ENCODE data around the gene NAXE. TPM values are rescaled to one million over a fixed set of nuclear protein-coding genes. Genes with fewer than 3 reads are reported as not detected.

NAXE gene
- total RNA-seq, 1 experiment from 2014 or later: 67.9 TPM

DNA sequence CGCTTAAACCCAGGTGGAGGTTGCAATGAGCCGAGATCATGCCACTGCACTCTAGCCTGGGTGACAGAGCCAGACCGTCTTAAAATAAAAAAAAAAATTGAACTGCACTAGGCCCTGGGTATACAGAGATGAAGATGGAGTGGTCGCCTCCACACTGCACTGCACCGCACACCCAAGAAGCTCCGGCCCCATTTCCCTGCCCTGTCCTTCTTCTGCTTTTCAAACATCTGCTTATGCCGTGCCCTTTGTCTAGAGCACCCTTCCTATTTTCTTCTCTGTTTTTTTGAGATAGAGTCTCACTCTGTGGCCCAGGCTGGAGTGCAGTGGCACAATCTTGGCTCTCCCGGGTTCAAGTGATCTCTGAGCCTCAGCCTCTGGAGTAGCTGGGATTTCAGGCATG, 36.6 kb upstream of the NAXE start:
- 0 out of 2 replicates have a peak, but pooled peaks cover 4% of the 10 kb centered on the region for H3K4me1 ChIP-seq (replicated peaks)
- DNase-seq (ENCODE audit: low read depth in 1 of 2, low spot score in 2 of 2): no peak

DNA sequence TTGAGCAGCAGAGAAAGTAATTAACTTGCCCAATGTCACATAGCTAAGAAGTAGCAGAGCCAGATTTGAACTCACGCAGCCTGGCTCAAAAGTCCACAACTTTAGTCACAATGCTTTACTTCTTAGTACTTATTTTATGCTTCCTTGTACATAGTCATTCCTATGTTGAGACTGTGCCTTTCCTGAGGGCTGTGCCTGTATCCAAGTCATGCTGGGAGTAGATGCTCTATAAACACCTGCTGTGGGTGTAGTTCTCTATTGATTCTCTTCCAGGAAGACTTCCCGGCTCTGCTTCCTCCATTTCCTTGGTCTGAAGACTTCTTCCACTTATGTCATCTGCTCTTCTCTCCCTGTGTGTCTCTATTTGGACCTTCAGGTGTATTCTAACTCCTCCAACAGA, 35.9 kb upstream of the NAXE start:
- Histone ChIP-seq H3K4me3 (no peak overlapping the region), H3K4me1 (replicated peaks) (0 out of 2 replicates have a peak, but pooled peaks cover 4% of the 10 kb centered on the region), H3K27me3 (replicated peaks) (no peaks in the 10 kb centered on the region), H3K27ac (no peak overlapping the region), H3K9me3 (replicated peaks) (no peaks in the 10 kb centered on the region), H3K36me3 (peaks cover 76% of the 10 kb centered on the region)
- DNase-seq (ENCODE audit: low read depth in 1 of 2, low spot score in 2 of 2): no peak

More for the DNA sequence above, 36.6 kb upstream of the NAXE start:
- H3K27me3 ChIP-seq (replicated peaks): no peaks in the 10 kb centered on the region
- no peak overlapping the region for H3K4me3 ChIP-seq
- H3K36me3 ChIP-seq: peaks cover 76% of the 10 kb centered on the region
- H3K27ac ChIP-seq: no peak overlapping the region
- no peaks in the 10 kb centered on the region for H3K9me3 ChIP-seq (replicated peaks)

DNA sequence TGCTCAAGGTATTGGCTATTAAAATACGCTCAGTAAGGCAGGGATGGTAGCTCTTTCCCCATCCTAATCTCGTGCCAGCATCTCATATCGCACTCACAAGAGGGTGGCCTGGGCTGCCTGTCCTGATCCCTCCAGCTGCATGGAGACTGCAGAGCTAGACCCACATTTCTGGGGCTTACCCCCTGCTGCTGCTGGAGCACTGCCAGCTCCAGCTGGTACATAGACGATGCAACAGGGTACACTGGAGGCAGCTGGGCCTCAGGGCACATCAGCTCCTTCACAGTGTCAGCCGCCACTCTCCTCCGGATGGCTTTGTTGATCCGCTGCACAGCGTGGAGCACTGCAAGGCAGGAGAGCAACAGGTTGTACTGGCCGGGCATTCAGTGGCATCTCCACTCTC, 35.2 kb upstream of the NAXE start:
- peaks cover 76% of the 10 kb centered on the region for H3K36me3 ChIP-seq
- H3K4me1 ChIP-seq (replicated peaks): 0 out of 2 replicates have a peak, but pooled peaks cover 4% of the 10 kb centered on the region
- no peak overlapping the region for H3K27ac ChIP-seq
- no peak for DNase-seq (ENCODE audit: low read depth in 1 of 2, low spot score in 2 of 2)
- H3K27me3 ChIP-seq (replicated peaks): no peaks in the 10 kb centered on the region
- H3K4me3 ChIP-seq: no peak overlapping the region
- H3K9me3 ChIP-seq (replicated peaks): no peaks in the 10 kb centered on the region

DNA sequence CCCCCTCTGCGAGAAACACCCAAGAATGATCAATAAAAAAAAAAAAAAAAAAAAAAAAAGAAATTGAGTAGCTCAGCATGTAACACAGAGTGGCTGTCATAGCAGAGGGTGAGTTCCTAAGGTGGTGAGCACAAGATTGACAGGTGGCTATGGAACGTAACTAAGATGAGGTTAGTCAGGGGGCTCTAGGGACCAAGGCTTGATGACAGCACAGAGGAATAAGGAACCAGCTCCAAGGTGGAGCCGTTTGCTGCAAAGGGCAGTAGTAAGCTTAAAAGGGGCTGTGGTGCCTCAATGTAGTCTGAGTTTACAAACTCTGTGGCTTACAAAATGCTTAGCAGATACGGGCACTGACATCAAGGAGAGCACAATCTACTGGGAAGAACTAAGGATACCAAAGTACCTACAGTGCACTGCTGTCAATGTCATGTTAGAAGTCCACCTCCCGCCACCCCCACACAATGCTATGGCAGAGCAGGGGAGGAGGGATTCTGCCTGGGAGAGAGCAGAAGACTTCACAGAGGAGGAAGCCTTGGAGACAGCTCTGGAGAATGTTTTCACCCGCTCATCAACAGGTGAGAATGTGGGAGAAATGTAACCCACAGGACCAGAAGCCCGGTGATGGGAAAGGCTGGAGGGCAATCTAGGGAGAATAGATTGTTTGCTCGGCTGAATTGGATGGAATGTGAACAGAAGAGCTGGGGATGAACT, 32.3 kb upstream of the NAXE start:
- peaks cover 76% of the 10 kb centered on the region for H3K36me3 ChIP-seq
- DNase-seq (ENCODE audit: low read depth in 1 of 2, low spot score in 2 of 2): no peak
- H3K4me3 ChIP-seq: no peak overlapping the region
- no peaks in the 10 kb centered on the region for H3K27me3 ChIP-seq (replicated peaks)
- no peak overlapping the region for H3K27ac ChIP-seq
- H3K4me1 ChIP-seq (replicated peaks): no peaks in the 10 kb centered on the region
- no peaks in the 10 kb centered on the region for H3K9me3 ChIP-seq (replicated peaks)

DNA sequence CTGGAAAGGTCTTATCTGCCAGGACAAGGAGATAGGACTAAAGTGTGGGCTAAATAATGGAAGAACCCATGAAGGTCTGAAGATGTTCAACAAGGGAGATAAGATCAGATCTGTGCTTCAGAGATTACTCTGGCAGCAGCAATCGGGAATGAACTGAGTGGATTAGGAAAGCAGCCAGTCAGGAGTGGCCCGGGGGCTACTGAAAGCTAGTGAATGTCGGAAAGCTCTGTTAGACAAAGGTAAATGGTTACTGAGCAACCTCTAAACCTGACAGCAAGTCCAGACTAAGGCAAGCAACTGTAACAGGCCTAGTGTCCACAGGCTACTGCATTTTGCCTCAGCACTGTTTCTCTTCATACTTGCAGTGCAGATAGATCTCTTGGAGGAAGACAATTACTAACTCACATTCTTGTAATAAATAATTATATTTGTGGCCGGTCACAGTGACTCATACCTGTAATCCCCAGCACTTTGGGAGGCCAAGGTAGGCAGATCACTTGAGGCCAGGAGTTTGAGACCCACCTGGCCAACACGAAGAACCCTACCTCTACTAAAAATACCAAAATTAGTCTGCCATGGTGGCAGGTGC, 31.7 kb upstream of the NAXE start:
- Histone ChIP-seq H3K4me3 (no peak overlapping the region), H3K27ac (no peak overlapping the region), H3K9me3 (replicated peaks) (no peaks in the 10 kb centered on the region), H3K27me3 (replicated peaks) (no peaks in the 10 kb centered on the region), H3K36me3 (peaks cover 76% of the 10 kb centered on the region), H3K4me1 (replicated peaks) (no peaks in the 10 kb centered on the region)
- DNase-seq (ENCODE audit: low read depth in 1 of 2, low spot score in 2 of 2): no peak

DNA sequence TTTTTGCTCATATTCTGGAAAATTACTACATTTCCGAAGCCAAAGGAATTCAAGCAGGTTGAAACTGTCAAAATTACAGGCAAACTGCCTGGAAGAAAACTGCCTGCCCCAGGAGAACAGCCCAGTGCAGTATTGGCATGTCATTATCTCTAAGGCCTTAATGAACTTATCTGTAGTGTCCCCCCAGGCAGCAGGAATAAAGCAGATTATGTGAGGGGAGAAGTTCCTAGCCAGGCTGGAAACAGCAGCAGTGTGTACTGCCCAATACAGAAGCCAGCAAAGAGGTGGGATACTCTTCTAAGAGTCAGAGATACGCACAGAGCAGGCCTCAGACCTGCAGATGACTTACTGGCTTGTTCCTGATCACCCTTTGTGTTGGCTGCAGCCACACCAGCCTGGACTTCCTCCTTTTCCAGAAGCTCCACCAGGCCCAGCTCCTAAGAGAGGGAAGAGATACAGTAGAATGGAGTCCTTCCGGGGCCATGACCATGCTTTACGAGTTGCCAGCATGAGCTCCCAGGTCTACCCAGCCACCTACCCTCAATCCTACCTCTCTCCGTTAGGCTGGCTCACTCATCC, 30.9 kb upstream of the NAXE start:
- no peak for DNase-seq (ENCODE audit: low read depth in 1 of 2, low spot score in 2 of 2)
- Histone ChIP-seq H3K4me3 (no peak overlapping the region), H3K27ac (no peak overlapping the region), H3K27me3 (replicated peaks) (no peaks in the 10 kb centered on the region), H3K36me3 (peaks cover 76% of the 10 kb centered on the region), H3K4me1 (replicated peaks) (no peaks in the 10 kb centered on the region), H3K9me3 (replicated peaks) (no peaks in the 10 kb centered on the region)

DNA sequence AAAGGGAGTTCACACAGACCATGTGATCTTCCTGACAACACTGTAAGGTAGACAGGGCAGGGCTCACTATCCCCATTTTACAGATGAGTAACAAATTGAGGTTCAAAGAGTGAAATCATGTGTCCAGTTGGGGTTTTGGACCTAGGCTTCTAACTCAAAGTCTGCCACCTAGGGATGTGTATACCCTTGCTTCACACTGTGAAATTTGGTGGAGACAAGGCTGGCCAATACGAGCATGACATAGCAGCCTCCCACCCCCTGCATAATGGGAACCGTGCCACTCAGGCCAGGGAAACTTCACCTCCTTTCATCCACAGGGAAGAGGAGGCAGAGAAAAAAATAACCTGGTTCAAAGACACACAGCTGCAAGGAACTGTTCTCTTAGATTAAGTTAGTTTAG, 26.1 kb upstream of the NAXE start:
- Histone ChIP-seq H3K9me3 (replicated peaks) (no peaks in the 10 kb centered on the region), H3K4me3 (no peak overlapping the region), H3K27ac (no peak overlapping the region), H3K36me3 (peaks cover 97% of the 10 kb centered on the region), H3K4me1 (replicated peaks) (peaks cover 6% of the 10 kb centered on the region), H3K27me3 (replicated peaks) (no peaks in the 10 kb centered on the region)
- DNase-seq (ENCODE audit: low read depth in 1 of 2, low spot score in 2 of 2): no peak

DNA sequence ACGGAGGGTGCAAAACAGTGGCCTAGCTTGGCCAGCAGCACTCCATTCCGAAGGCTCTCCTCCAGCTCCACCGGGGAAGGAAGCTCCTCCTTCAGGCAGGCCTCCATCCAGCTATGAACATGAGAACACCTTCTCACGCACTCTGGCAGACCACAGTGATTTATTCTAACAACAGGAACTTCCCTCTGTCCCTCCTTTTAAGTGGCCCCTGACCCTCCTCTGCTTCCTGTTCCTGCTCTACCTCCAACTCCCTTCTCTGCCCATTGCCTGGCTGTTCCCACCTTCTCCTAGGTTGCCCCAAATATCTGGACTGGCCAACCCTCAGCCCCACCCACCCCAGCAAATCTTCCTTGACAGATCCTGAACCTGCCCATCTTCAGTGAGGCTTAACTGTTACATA, 25.1 kb upstream of the NAXE start:
- peaks cover 91% of the 10 kb centered on the region for H3K36me3 ChIP-seq
- no peak overlapping the region for H3K4me3 ChIP-seq
- no peak for DNase-seq (ENCODE audit: low read depth in 1 of 2, low spot score in 2 of 2)
- peaks cover 11% of the 10 kb centered on the region for H3K4me1 ChIP-seq (replicated peaks)
- no peaks in the 10 kb centered on the region for H3K27me3 ChIP-seq (replicated peaks)
- no peak overlapping the region for H3K27ac ChIP-seq
- H3K9me3 ChIP-seq (replicated peaks): no peaks in the 10 kb centered on the region

DNA sequence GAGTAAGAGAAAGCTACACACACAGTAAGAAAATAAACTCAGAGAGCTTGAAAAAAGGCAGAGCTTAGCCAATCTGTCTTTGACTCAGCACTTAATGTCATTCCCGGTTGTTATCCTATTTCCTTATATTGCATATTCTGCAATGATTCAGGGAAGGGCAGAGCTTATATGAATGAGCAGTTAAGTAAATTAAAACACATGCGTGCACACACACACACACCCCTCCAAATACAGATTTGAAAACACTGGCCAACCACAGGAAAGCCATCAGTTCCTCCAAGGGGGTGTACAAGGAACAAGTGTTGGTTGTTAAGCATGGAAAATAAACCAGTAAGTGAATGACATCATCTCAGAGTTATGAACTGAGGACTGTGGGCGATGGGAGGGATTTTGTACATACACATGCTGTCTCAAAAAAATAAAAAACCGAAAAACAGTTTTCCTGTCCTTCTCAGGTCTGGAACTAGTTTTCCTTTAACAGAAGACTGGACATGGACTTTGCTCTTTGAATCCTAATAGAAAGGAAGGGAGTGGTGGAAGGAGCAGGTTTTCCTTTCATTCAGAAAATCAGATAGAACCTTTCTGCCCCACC, 20.2 kb upstream of the NAXE start:
- H3K27me3 ChIP-seq (replicated peaks): no peaks in the 10 kb centered on the region; the same call in 1 of the 2 replicates
- H3K9me3 ChIP-seq (replicated peaks): no peaks in the 10 kb centered on the region
- peak overlapping the region; percentile 96 for H3K27ac ChIP-seq
- H3K4me3 ChIP-seq: peak overlapping the region; percentile 73
- DNase-seq (ENCODE audit: low read depth in 1 of 2, low spot score in 2 of 2): peak; percentile 82 to 91
- H3K4me1 ChIP-seq (replicated peaks): peaks cover 15% of the 10 kb centered on the region
- peaks cover 49% of the 10 kb centered on the region for H3K36me3 ChIP-seq

DNA sequence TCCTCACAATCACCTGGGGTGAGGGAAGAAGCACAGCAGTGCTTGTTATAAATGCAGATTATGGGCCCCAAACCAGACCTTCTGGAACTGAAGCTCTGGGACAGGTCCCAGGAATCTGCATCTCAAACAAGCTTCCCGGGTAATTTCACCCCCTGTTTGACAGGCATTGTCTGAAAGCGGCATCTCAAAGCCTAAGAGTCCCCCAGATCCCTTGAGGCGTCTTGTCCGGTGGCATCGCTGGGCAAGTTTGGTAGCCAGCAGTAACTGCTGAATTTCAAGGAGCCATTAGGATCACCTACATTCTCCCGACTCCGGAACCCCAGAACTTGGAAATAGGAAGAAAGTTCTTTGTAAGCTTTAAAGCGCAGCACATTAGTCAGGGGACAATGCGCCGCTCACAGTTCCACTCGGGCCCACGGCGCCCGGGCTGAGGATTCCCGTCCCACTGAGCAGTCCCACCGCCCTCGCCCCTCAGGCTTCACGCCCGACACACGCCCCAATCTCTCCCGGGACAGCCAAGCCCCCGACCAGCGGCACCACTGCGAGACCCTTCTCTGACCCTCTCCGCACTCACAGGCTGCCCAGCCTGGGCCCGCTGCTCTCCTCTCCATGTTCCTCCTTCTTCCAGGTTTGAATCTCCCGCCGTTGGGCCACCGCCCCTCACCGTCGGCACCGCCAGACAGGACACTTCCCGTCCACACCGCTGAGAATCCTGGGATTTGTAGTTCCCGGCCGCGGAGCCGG, 19.5 kb upstream of the NAXE start, which contains the start of gene IQGAP3:
Gene IQGAP3, minus strand, starts transcription at position 647 of the 744 bp plus-strand sequence. Its CDS starts 36 bp downstream, at position 611.
- Histone ChIP-seq H3K9me3 (replicated peaks) (no peaks in the 10 kb centered on the region), H3K27me3 (replicated peaks) (no peaks in the 10 kb centered on the region; the same call in 1 of the 2 replicates), H3K4me1 (replicated peaks) (peaks cover 15% of the 10 kb centered on the region), H3K27ac (peak within 1 kb of the TSS; percentile 96), H3K36me3 (peaks cover 44% of the 10 kb centered on the region), H3K4me3 (peak within 1 kb of the TSS; percentile 73)
- DNase-seq (ENCODE audit: low read depth in 1 of 2, low spot score in 2 of 2): peak; percentile 84 to 92

DNA sequence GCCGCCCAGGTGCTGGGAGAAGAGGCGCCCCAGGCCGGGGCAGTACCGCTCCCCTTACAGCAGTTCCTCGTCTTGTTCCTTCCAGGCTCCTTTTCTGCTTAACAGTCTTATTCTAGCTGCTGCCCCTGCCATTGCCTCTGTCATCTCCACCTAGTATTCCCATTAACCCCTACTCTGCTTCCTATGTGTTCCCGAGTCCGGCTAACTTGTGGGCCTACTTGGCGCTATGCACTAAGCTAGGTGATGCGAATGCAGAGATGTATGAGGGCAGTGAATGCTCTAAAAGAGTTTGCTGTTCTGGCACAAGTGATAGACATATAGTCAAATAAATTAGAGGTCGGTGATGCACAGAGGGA, 18.9 kb upstream of the NAXE start:
- Histone ChIP-seq H3K27me3 (replicated peaks) (no peaks in the 10 kb centered on the region; the same call in 1 of the 2 replicates), H3K9me3 (replicated peaks) (no peaks in the 10 kb centered on the region), H3K4me1 (replicated peaks) (peaks cover 15% of the 10 kb centered on the region), H3K4me3 (peak overlapping the region; percentile 73), H3K27ac (no peak overlapping the region), H3K36me3 (peaks cover 39% of the 10 kb centered on the region)
- DNase-seq (ENCODE audit: low read depth in 1 of 2, low spot score in 2 of 2): no peak

DNA sequence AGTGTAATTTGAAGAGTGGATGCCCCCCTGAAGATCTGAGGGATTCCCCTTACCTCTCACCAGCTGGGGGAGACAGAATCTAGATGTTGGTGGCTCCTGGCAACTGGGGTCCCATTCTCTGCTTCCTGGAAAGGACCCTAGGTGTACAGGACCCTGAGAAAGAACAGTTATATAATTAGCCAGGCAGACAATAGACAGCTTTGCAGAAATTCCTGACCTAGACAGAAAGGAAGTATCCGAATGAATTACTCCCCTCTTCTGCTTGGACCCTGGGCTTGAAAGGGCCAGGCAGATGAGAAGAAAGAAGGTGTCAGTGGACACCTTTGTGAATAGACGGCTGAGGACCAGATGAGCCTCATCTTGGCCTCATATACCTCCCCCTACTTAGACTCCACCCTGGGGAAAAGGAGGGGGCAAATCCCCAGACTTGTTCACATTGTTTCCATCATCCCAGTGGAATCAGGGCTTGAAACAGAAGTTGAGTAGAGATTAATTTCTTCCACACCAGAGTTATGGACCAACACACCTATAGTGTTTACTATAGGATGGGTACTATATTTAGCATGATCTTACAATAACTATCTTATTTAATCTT, 17.4 kb upstream of the NAXE start:
- Histone ChIP-seq H3K36me3 (peaks cover 24% of the 10 kb centered on the region), H3K4me3 (no peak overlapping the region), H3K9me3 (replicated peaks) (no peaks in the 10 kb centered on the region), H3K4me1 (replicated peaks) (peaks cover 15% of the 10 kb centered on the region), H3K27me3 (replicated peaks) (no peaks in the 10 kb centered on the region; the same call in 1 of the 2 replicates), H3K27ac (no peak overlapping the region)
- DNase-seq (ENCODE audit: low read depth in 1 of 2, low spot score in 2 of 2): no peak

DNA sequence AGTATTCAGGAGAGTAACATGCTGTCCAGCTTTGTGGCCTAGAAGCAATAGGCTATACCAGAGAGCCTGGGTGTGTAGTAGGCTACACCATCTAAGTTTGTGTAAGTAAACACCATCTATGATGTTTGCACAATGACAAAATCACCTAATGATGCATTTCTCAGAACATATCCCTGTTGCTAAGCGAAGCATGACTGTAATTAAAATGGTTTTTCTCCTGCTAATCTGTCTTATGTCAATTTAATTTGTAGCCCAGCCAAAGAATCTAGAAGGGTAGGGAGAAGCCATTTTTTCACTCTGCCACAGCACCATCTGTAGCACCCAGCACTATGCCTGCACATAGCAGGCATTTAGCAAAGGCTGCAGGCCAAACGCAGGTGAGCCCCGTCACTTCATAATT, 14.0 kb upstream of the NAXE start:
- no peak for DNase-seq (ENCODE audit: low read depth in 1 of 2, low spot score in 2 of 2)
- no peak overlapping the region for H3K4me3 ChIP-seq
- H3K4me1 ChIP-seq (replicated peaks): peaks cover 3% of the 10 kb centered on the region; the same call in 1 of the 2 replicates
- no peaks in the 10 kb centered on the region; the same call in 1 of the 2 replicates for H3K27me3 ChIP-seq (replicated peaks)
- no peaks in the 10 kb centered on the region for H3K9me3 ChIP-seq (replicated peaks)
- no peak overlapping the region for H3K27ac ChIP-seq
- H3K36me3 ChIP-seq: no peaks in the 10 kb centered on the region
